HG03103 (cell line): ENCODE data around the gene TMEM270.
"Not testable (repeated sequence)": the region's sequence is repeated elsewhere in the genome, so short reads cannot be mapped to it uniquely, and the experiment has no call there.

Experiments used
- ATAC-seq: cut with Tn5 transposase; IDR thresholded peaks from one replicate; pipeline ENCODE4 v1.9.1; 2021; ENCODE audit warnings: low read depth; ENCODE audit not compliant: unreplicated experiment

Gene TMEM270

DNA sequence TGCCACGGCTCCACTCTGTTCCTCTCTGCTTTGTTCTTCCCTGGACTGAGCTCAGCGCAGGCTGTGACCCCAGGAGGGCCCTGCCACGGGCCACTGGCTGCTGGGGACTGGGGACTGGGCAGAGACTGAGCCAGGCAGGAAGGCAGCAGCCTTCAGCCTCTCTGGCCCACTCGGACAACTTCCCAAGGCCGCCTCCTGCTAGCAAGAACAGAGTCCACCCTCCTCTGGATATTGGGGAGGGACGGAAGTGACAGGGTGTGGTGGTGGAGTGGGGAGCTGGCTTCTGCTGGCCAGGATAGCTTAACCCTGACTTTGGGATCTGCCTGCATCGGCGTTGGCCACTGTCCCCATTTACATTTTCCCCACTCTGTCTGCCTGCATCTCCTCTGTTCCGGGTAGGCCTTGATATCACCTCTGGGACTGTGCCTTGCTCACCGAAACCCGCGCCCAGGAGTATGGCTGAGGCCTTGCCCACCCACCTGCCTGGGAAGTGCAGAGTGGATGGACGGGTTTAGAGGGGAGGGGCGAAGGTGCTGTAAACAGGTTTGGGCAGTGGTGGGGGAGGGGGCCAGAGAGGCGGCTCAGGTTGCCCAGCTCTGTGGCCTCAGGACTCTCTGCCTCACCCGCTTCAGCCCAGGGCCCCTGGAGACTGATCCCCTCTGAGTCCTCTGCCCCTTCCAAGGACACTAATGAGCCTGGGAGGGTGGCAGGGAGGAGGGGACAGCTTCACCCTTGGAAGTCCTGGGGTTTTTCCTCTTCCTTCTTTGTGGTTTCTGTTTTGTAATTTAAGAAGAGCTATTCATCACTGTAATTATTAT lies 28.9 kb upstream of the TMEM270 start:
- ATAC-seq: no peak

DNA sequence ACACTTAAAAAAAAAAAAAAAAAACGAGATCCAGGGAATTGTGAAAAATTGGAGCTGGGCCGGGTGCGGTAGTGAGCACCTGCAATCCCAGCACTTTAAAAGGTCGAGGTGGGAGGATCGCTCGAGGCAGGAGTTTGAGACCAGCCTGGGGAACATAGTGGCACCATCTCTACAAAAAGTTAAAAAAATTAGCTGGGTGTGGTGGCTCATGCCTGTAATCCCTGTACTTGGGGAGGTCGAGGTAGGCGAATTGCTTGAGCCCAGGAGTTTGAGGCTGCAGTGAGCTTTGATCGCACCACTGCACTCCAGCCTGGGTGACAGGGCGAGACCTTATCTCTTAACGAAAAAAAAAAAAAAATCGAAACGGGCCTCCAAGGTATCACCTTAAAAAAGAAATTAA lies 28.2 kb upstream of the TMEM270 start:
- no peak for ATAC-seq

DNA sequence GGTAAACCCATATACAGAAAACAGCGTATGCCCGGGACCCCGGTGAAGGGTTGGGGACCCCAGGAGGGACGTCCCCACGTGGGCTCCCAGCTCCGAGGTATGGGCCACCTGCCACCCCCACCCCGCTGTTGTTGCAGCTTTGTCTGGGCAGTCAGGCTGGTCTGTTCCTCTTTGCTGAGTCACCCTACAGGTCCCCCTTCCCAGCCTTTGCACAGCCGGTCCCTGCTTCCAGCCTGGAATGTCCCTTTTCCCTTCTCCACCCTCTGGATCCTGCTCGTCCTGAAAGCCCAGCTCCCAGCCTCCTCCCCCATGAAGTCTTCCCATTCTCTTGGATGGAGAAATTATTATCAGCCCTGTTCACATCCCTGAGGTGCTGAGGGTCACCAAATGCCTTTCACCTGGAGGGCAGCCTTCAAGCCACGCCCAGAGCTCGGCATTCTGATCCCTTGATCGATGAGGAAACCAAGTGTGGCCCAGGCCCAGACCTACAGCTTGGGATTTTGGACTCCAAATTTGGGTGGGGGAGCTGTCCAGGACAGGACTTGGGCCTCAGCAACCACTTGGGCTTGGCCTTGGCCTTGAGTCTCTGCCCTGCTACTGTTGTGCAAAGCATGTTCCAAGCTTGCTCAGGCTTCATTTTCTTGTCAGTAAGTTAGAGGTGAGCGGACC lies 27.6 kb upstream of the TMEM270 start:
- no peak for ATAC-seq

DNA sequence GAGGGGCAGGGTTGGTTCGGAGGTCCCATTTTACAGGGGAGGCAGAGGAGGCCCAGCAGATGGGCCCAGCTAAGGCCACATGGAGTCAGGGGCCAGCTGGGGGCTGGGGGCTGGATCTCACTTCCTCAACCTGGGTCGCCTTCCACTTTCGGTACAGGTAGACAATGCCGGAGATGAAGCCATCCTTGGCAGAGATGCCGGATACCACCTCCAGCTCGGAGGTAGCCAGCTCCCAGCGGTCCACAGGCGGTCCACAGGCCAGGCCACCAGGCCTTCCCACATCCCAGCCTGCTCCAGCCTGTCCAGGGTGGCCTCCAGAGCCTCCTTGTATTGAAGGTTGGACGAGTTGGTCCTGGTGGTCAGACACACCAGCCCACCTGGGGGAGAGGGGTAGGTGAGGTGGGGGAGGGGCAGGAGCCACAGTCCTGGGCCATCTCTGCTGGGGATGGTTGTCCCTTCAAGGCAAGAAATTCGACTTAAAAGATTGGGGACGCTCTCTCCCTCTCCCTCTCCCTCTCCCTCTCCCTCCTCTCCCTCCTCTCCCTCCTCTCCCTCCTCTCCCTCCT lies 26.2 kb upstream of the TMEM270 start:
- no peak for ATAC-seq

DNA sequence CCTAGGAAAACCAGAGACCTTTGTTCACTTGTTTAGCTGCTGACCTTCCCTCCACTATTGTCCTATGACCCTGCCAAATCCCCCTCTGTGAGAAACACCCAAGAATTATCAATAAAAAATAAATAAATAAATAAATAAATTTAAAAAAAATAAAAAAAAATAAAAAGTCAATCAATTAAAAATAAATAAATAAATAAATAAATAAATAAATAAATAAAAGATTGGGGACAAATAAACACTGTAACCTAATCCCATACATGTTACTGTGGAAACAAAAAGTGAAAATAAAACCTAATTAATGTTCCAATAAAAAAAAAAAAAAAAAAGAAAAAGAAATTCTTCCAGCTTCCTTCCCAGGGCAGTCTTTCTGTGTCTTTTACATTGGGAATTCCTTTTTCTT lies 23.8 kb upstream of the TMEM270 start:
- ATAC-seq: not testable (repeated sequence)

- no peak for ATAC-seq
Observed at GRCh38 chr7:73838642-73839041, 22.3 kb upstream of the TMEM270 start.

GRCh38 chr7:73839290-73839689 lies 21.7 kb upstream of the TMEM270 start:
- no peak for ATAC-seq

- ATAC-seq: no peak
Observed at GRCh38 chr7:73839743-73840714, 20.9 kb upstream of the TMEM270 start.

GRCh38 chr7:73840715-73841379 lies 20.1 kb upstream of the TMEM270 start:
- ATAC-seq: no peak

GRCh38 chr7:73841689-73842066 lies 19.3 kb upstream of the TMEM270 start:
- no peak for ATAC-seq

DNA sequence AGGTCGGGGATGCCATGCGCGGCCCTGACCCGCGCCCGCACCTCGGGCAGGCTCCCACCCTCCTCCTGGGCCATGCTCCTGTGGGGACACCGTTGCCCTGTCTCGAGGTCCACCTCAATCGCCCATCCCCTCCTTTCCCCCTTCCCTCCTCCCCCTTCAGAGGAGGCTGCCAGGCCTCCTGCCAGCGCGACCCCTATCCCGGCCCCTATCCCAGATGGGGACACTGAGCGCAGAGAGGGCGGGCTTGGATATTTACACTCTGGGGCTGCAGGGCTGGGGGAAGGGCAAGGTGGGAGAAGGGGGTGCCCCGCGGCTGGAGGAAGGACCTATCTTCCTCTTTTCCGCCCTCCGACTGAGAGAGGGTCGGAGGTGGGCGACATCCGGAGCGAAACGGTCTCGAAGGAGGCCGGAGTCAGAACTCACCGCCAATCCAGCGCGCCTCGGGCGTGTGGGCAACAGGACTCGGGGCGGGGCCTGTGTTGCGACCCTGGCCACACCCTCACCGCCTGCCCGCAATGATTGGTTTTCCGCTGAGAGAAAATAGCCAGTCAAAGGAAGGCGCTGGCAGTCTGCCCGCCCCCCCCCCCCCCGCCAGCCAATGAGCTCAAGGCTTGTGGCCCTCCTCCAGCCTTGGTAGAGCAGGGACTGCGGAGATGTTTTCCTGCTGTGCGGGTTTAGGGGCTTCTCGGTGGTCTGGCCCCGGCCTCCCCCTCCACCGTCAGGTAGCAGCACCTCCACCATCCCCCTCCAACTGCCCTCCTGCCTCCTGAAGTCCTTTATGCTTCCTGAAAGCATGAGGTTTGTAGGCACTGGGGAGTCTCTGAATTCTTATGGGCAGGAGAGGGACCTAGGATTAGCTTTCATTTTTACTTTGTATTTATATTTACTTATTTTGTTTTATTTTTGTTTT lies 18.6 kb upstream of the TMEM270 start, which contains the start of gene METTL27:
Gene METTL27 (minus strand): TSS at position 450 of the 910 bp plus-strand sequence. CDS start 376 bp downstream, at position 74.
- peak; percentile 92 for ATAC-seq

DNA sequence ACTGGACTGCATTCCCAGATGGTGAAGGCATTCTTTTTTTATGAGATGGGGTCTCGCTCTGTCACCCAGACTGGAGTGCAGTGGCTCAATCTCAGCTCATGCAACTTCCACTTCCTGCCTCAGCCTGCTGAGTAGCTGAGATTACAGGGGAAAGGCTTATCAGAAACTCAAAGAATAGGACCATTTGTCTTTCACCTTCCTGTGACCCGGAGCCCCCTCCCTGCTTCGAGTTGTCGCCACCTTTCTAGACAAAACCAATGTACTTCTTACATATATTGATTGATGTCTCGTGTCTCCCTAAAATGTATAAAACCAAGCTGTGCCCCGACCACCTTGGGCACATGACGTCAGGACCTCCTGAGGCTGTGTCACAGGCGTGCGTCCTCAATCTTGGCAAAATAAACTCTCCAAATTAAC lies 16.8 kb upstream of the TMEM270 start:
- ATAC-seq: no peak

DNA sequence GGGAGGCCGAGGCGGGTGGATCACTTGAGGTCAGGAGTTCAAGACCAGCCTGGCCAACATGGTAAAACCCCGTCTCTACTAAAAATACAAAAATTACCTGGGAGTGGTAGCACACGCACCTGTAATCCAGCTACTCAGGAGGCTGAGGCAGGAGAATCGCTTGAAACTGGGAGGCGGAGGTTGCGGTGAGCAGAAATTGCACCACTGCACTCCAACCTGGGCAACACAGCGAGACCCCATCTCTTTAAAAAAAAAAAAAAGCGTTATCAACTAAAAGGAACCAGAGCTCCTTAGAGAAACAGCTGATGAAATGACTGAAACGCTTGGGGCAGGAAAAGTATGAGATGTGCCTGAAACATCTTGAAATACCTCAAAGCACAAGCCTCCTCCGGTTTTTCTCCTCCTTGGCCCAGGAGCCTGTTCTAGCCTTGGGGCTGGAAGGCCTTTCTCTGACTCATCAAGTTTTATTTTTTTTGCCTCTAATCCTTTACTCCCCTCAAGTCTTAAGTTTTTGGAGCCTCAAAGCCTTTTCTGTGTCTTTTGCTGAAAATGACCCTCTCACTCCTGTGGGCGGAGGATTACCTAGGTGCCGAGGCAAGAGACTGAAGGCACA lies 16.0 kb upstream of the TMEM270 start:
- ATAC-seq: no peak

- not testable (repeated sequence) for ATAC-seq
Observed at GRCh38 chr7:73845701-73846195, 15.2 kb upstream of the TMEM270 start.

DNA sequence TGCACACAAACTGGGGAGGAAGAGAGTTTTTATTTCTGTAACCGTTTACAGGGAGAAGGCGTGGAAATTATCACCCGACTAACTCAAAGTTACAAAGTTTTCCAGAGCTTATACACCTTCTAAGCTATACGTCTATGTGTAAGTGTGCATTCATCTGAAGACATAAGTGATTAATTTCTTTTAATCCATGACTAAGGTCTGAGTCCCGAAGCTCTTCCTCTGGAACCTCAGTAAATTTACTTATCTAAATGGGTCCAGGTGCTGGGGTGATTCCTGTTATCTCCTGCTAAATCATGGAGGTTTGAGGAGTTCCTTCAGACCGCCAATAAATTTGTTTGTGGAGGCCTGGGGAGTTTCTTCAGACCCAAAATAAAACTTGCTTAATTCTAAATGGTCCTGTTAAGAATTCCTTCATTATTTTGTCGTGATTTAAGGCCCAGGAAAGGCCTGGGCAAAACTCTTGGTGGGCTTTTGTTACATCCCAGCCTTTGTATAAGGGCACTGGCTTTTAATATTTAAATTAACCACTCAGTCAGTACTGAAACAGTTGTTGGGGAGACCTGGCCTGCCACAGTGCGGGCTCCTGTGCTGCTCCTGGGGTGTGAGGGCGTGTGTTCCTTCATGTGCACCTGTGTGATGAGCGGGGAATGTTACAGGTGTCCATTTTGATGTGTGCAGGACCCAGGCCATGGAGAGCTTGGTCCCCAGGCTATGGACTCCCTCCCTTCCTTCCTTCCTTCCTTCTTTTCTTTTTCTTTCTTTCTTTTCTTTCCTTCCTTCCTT lies 12.8 kb upstream of the TMEM270 start:
- no peak for ATAC-seq

DNA sequence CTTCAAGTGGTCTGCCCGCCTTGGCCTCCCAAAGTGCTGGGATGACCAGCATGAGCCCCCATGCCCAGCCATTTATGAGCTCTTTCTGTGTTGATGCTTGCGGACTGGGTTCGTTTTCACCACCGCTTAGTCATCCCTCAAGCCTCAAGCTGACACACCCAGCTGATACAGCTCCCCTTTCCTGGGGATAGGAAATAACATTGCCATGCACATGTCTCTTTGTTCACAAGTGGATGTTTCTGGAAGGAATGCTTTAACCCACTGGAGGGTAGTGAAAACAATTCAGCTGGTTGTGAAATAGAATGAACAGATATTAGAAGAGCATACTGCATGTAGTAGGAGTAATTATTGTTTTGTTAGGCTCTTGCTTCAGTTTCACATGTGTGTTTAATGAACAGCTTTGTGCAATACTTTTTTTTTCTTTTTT lies 10.2 kb upstream of the TMEM270 start:
- no peak for ATAC-seq
